Skeletal muscle satellite cell (primary cell): ENCODE data around the gene RAB3C.
A peak's percentile ranks its signal among the peaks of the same experiment; 100 is the strongest.

ENCODE experiments used
- H3K27me3 ChIP-seq: 2 replicates; pipeline ENCODE4 v1.7.0; 2013; ENCODE audit warnings: low read length; ENCODE audit not compliant: control insufficient read depth, insufficient read depth
- H3K36me3 ChIP-seq: 2 replicates; pipeline ENCODE4 v1.7.0; 2013; ENCODE audit warnings: mild to moderate bottlenecking, control low read depth, low read length; ENCODE audit not compliant: insufficient read depth
- H3K4me1 ChIP-seq: 2 replicates; pipeline ENCODE4 v1.7.0; 2013; ENCODE audit warnings: low read length; ENCODE audit not compliant: control insufficient read depth, insufficient read depth
- H3K4me2 ChIP-seq: 2 replicates; pipeline ENCODE4 v1.7.0; 2013; ENCODE audit warnings: mild to moderate bottlenecking, low read length
- H3K4me3 ChIP-seq: 2 replicates; pipeline ENCODE4 v1.7.0; 2013; ENCODE audit warnings: low read length
- H3K9ac ChIP-seq: 2 replicates; pipeline ENCODE4 v1.7.0; 2013; ENCODE audit warnings: mild to moderate bottlenecking, low read depth, low read length, moderate library complexity
- H3K9me3 ChIP-seq: replicated peaks from 2 replicates; pipeline ENCODE4 v1.7.0; 2013; ENCODE audit warnings: mild to moderate bottlenecking, control low read depth, low read length

RAB3C gene

DNA sequence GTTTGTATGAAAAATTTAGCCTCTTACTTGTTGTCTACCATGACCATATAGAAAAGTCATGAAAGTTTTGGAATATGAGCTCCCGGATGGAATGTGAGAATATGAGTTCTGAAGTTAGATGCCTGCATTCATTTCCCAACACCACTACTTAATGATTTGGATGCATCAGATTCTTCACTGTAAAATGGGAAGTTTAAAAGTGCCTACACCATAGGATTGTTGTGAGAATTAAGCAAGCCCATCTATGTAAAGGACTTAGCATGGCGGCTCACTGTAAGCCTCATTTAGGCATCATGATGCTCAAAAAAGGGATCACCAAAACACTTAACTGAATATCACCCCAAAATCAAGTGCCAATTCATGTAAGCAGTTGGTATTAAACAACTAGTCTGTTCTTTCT is 177.3 kb downstream of the RAB3C start:
- Histone ChIP-seq H3K9ac (no peak overlapping the region), H3K4me2 (peak overlapping the region; percentile 72), H3K9me3 (no peaks in the 10 kb centered on the region), H3K4me1 (no peaks in the 10 kb centered on the region), H3K4me3 (peak overlapping the region; percentile 59), H3K27me3 (no peaks in the 10 kb centered on the region), H3K36me3 (no peaks in the 10 kb centered on the region)

DNA sequence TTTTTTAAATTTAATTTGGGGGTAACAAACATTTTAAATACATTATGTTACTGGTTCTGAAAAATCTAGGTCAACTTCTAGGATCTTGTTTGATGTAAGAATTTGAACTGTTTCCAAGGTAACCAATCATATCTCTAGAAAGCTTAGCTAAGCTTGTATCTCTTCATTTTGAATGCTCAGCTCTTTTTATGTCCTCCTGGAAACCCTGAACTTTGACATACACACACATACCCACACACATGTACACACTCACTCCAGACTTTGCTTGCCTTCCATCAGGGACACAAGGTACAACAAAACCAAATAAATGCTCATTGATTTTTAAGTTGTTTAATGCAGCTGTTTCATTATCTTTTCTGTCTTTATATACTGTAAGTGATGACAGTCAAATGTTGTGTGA is 178.5 kb downstream of the RAB3C start:
- H3K9ac ChIP-seq = no peak overlapping the region
- no peaks in the 10 kb centered on the region for H3K27me3 ChIP-seq
- no peaks in the 10 kb centered on the region for H3K36me3 ChIP-seq
- H3K4me2 ChIP-seq = no peak overlapping the region
- no peaks in the 10 kb centered on the region for H3K9me3 ChIP-seq
- H3K4me1 ChIP-seq = no peaks in the 10 kb centered on the region
- H3K4me3 ChIP-seq = no peak overlapping the region

DNA sequence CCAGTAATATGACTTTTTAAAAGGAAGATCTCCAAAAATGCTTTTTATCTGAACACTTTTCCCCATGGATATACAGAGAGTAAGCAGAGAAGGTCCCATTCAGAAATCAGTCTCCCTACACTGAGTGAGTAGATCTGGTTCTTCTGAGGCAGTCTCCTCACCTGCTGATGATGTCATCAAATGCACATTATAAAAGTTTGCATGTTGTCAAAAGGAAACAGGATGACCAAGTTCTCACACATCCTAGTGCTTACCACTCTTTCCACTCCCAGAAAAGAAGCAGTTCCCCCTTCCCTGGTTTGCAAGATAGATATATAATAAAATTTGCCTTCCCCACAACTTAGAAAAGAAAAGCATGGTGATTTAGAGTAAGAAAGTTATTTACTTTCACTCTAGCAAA is 180.5 kb downstream of the RAB3C start:
- Histone ChIP-seq H3K9ac (no peak overlapping the region), H3K4me1 (no peaks in the 10 kb centered on the region), H3K9me3 (no peaks in the 10 kb centered on the region), H3K36me3 (no peaks in the 10 kb centered on the region), H3K4me3 (no peak overlapping the region), H3K27me3 (no peaks in the 10 kb centered on the region), H3K4me2 (no peak overlapping the region)

DNA sequence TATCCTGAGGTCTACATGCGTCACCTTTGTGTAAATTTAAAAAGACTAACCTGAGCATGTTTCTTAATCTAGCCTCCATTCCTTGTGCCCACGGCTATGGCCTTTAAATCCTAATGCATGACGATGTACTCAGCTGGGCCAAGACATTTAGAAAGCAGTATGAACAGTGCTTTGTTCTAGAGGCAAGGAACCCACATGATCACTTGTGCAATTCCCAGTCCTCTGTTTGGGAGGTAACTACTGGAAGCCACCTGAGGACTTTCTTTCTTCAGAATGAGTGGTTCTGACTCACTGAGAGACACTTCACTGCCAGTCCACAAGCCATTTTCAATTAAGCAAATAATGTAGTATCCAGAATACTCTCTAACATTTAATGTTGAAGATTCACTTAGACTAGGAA is 181.3 kb downstream of the RAB3C start:
- Histone ChIP-seq H3K4me1 (no peaks in the 10 kb centered on the region), H3K9ac (no peak overlapping the region), H3K36me3 (no peaks in the 10 kb centered on the region), H3K9me3 (no peaks in the 10 kb centered on the region), H3K27me3 (no peaks in the 10 kb centered on the region), H3K4me2 (no peak overlapping the region), H3K4me3 (no peak overlapping the region)

DNA sequence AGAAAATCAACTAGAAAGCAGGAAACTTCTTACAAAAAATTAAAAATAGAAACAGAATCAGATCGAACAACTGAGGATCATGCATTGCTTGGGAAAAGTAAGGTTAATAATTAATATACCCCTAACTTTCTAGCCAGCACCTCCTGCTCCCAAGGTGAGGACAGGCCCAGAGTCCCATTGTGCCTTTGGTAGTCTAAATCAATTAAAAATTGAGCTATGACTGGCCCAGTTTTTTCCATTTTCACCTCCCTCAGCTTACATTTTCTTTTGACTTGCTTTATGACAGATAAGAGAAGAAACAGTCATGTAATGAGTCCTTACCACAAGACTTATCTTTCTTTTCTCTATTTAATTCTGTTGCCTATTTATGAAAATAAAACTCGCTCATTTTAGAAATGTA is 182.2 kb downstream of the RAB3C start:
- Histone ChIP-seq H3K9me3 (no peaks in the 10 kb centered on the region), H3K27me3 (no peaks in the 10 kb centered on the region), H3K4me3 (no peak overlapping the region), H3K36me3 (no peaks in the 10 kb centered on the region), H3K9ac (no peak overlapping the region), H3K4me2 (no peak overlapping the region), H3K4me1 (no peaks in the 10 kb centered on the region)

DNA sequence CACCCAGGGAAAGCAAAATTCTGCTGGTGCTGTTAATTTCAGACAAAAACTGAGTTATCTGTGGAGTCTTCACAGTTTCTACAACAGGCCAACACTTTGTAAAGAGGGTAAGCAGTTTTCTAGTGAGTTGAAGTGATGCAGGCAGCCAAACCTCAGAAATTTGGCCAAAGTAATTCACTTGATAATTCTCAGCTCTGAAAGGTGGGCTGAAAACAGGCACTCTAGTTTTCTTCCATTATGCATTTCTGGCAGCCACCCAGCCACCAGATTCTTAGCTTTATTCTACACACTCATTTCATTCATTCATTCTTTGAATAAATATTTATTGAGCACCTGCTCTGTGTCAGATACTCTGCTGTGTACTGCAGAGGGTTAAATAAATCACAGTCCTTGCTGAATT is 184.2 kb downstream of the RAB3C start:
- Histone ChIP-seq H3K27me3 (peaks cover 6% of the 10 kb centered on the region), H3K36me3 (no peaks in the 10 kb centered on the region), H3K9ac (no peak overlapping the region), H3K9me3 (no peaks in the 10 kb centered on the region), H3K4me1 (no peaks in the 10 kb centered on the region), H3K4me3 (no peak overlapping the region), H3K4me2 (no peak overlapping the region)

DNA sequence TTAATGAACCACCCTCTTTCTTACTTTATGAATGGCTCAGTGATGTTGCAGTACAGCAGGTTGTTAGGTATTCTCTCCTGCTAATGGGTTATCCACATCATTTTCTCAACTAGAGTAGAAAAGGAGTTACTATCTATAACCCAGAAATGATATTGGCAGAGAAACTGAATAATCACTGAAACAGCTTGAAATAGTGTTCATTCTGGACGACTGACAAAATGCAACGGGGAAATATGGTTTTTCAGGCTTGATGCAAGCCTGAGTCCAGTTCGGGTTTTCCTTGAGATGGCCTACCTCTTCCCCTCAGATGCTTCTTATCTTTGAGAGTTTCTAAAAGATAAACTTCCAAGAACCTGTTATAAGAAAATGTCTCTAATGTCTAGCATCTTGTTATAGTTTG is 187.3 kb downstream of the RAB3C start:
- H3K27me3 ChIP-seq = peaks cover 12% of the 10 kb centered on the region
- no peak overlapping the region for H3K9ac ChIP-seq
- H3K9me3 ChIP-seq = no peaks in the 10 kb centered on the region
- no peak overlapping the region for H3K4me3 ChIP-seq
- no peak overlapping the region for H3K4me2 ChIP-seq
- no peaks in the 10 kb centered on the region for H3K4me1 ChIP-seq
- no peaks in the 10 kb centered on the region for H3K36me3 ChIP-seq

DNA sequence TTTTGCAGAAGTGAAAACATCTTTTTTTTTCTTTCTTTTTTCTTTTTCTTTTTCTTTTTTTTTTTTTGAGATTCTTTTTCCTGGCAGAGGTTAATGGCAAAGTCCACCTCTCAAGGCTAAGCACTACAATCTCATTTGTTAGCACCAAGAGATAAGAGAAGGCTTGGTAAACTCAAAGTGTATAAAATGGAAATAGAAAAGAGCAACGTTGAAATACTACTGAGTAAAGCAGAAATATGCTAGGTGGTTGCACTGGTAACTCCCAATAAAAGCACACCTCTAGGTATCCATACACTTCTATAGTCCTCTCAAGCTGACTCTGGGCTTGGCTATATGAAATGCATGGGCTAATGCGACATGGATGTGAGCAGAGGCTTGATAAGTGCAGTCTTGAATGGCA is 188.9 kb downstream of the RAB3C start:
- H3K36me3 ChIP-seq = no peaks in the 10 kb centered on the region
- no peaks in the 10 kb centered on the region for H3K4me1 ChIP-seq
- no peak overlapping the region for H3K4me2 ChIP-seq
- peaks cover 12% of the 10 kb centered on the region for H3K27me3 ChIP-seq
- H3K9me3 ChIP-seq = no peaks in the 10 kb centered on the region
- H3K4me3 ChIP-seq = no peak overlapping the region
- H3K9ac ChIP-seq = no peak overlapping the region

DNA sequence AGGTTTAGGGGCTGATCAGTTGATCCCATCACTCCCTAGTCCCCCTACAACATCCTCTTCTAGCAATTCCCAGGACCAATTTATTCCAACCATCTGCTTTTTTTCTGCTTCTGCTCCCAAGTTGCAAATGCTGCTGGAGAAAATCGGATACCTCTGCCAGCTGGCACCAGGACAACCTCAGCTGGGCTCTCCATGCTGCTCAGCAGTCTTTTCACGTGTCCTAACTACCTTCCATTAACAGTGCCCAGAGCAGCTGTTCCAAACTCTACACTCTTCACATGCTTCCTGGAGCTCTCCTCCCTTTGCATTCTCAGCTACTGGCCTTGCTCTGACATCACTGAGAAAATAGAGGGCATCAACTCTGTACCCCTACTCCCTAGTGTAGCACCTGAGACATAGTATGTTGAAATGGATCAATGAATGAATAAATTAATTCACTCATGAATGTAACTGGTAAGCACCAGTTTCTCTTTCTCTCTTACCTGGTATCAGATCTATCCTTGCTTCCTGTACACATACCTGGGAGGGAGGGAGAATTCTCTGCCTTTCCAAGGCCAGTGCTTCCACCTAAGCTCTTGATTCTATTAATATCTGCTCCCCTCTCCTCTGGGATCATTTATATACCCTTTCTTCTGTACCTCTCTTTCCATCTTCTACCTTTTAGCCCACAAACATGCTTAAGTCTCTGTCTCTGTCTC is 191.0 kb downstream of the RAB3C start:
- Histone ChIP-seq H3K4me2 (no peak overlapping the region), H3K36me3 (no peaks in the 10 kb centered on the region), H3K9me3 (no peaks in the 10 kb centered on the region), H3K4me3 (no peak overlapping the region), H3K27me3 (peaks cover 12% of the 10 kb centered on the region), H3K9ac (no peak overlapping the region), H3K4me1 (no peaks in the 10 kb centered on the region)

DNA sequence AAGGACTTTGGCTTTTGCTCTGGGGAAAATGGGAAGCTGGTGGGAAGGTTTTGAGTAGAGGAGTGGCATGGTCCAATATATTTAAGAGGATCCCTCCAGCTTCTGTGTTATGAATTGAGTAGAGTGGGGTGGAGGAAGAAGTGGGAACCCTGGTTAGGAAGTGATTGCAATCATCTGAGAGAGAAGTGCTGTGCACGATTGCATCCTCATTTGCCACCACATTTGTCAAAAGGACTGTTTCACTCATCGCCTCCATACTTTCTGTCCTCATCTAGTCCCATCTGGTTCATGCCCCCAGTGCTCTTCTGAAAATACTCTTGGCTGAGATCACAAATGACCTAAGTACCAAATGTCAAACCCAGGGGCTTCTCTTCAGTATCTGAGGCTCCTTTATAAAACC is 192.1 kb downstream of the RAB3C start:
- H3K9me3 ChIP-seq = no peaks in the 10 kb centered on the region
- H3K4me3 ChIP-seq = no peak overlapping the region
- H3K9ac ChIP-seq = no peak overlapping the region
- peaks cover 15% of the 10 kb centered on the region for H3K27me3 ChIP-seq
- H3K4me2 ChIP-seq = no peak overlapping the region
- H3K4me1 ChIP-seq = no peaks in the 10 kb centered on the region
- H3K36me3 ChIP-seq = no peaks in the 10 kb centered on the region

DNA sequence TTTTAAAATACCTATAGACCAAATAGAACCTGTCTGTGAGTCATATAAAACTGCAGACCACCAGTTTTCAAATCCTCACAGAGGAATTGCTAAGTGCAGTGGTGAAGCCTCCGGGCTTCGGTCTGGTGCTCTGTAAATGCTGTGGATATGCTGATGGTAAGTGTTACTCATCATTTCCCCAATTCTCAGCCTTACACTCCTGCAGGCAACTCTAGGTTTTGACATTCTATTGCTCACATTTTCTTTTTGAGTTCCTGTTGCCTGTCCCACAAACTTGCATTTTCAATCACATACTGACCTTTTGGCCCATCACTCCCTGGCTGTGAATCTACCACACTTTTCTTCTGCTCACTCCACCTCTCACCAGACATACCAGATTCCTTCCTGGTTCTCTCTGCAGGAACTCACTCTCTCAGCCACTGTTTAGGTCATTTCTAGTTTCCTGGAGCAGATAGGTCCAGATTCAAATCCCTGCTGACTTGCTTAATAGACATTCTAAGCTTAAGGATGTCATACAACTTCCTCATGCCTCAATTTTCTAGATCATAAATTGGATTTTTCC is 192.9 kb downstream of the RAB3C start:
- Histone ChIP-seq H3K27me3 (peaks cover 15% of the 10 kb centered on the region), H3K4me2 (no peak overlapping the region), H3K9me3 (no peaks in the 10 kb centered on the region), H3K4me3 (no peak overlapping the region), H3K36me3 (no peaks in the 10 kb centered on the region), H3K4me1 (no peaks in the 10 kb centered on the region), H3K9ac (no peak overlapping the region)

DNA sequence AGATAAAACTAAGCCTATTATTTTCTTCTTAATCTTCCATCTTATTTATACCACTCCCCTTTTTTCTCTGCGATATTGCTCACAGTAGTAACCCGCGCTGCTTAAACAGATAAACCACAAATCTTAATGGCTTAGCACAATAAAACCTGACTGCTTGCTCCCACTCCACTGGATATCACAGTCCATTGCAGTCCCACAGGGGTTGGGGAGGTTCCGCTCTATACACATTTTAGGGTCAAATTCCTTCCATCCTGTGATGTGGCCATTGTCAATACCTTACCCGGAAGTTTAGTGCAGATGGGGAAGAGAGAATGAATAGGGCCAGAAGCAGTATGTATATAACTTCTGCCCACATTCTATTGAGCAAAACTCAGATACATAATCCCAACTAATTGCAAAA is 193.7 kb downstream of the RAB3C start:
- H3K27me3 ChIP-seq = peaks cover 16% of the 10 kb centered on the region
- H3K4me3 ChIP-seq = no peak overlapping the region
- no peaks in the 10 kb centered on the region for H3K9me3 ChIP-seq
- no peak overlapping the region for H3K4me2 ChIP-seq
- no peaks in the 10 kb centered on the region for H3K36me3 ChIP-seq
- no peaks in the 10 kb centered on the region for H3K4me1 ChIP-seq
- H3K9ac ChIP-seq = no peak overlapping the region
